ENCODE data around the gene INCENP. TPM values are rescaled to one million over a fixed set of nuclear protein-coding genes. Genes with fewer than 3 reads are reported as not detected.
"Not testable (repeated sequence)": the region's sequence is repeated elsewhere in the genome, so short reads cannot be mapped to it uniquely, and the experiment has no call there.

The INCENP gene
- total RNA-seq (ENCODE audit: unreplicated experiment) = 48.0 TPM
- long read RNA-seq = 0 reads

DNA sequence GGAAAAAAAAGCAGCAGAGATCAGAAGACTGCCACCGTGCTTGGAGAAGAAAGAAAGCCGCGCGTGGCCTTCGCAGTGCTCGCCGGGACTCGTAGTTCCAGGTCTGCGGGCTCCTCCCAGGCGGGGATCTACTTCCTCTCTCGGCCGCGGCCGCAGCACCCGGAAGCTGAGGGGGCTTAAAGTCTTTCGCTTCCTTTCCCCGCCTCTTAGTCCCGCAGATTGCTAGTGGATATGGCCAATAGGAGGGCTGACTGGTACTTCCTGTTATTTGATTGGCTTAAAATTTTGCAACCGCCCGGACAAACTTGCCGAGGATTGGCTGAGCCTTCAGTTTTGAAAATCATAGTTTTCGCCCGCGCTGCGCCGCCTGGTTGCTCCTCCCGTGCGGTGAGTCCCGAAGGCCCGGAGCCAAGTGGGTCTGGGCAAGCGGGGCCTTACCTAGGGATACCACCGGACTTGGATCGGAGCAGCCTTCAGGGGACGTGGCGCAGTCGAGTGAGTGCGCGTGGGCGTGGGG lies at the start of gene INCENP:
Gene INCENP (plus strand): TSS at position 343 of the 517 bp plus-strand sequence. CDS start 4,151 bp downstream, outside the sequence.
- TF ChIP-seq, protein P1, sequence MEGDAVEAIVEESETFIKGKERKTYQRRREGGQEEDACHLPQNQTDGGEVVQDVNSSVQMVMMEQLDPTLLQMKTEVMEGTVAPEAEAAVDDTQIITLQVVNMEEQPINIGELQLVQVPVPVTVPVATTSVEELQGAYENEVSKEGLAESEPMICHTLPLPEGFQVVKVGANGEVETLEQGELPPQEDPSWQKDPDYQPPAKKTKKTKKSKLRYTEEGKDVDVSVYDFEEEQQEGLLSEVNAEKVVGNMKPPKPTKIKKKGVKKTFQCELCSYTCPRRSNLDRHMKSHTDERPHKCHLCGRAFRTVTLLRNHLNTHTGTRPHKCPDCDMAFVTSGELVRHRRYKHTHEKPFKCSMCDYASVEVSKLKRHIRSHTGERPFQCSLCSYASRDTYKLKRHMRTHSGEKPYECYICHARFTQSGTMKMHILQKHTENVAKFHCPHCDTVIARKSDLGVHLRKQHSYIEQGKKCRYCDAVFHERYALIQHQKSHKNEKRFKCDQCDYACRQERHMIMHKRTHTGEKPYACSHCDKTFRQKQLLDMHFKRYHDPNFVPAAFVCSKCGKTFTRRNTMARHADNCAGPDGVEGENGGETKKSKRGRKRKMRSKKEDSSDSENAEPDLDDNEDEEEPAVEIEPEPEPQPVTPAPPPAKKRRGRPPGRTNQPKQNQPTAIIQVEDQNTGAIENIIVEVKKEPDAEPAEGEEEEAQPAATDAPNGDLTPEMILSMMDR (IDR thresholded peaks at IDR 0.05; ENCODE audit: partially characterized antibody, unreplicated experiment) = no peak
- peaks cover 2% of the 10 kb centered on the region for H3K9me3 Mint-ChIP-seq (ENCODE audit: unreplicated experiment)
- peak; percentile 93 for DNase-seq

DNA sequence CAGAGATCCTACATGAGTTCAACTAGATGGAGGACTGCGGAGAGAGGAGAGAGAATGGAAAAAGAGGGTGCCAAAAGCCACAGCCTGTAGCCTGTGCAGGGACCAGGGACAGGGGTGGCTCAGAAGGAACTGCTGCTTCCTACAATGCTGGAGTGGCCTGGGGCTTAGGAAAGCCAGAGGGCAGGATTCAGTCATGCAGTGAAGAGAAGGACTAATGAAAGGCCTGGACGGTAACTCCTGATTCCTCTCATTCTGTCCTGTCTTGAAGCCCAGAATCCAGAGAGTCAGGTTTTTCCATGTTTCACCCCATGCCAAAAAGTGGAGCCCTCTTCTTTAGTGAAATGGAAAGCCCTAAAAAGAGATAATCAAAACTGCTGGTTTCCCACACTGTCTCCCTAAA lies 48.4 kb upstream of the INCENP start:
- Mint-ChIP-seq H3K27ac (ENCODE audit: unreplicated experiment) (no peak overlapping the region), H3K4me1 (ENCODE audit: low read depth, unreplicated experiment) (no peaks in the 10 kb centered on the region), H3K36me3 (ENCODE audit: unreplicated experiment) (no peaks in the 10 kb centered on the region), H3K27me3 (ENCODE audit: unreplicated experiment) (peaks cover 1% of the 10 kb centered on the region), H3K9me3 (ENCODE audit: unreplicated experiment) (no peaks in the 10 kb centered on the region), H3K4me3 (ENCODE audit: unreplicated experiment) (no peak overlapping the region)
- TF ChIP-seq, protein P1 (IDR thresholded peaks at IDR 0.05; ENCODE audit: partially characterized antibody, unreplicated experiment) = no peak
- DNase-seq = no peak

More for the DNA sequence above, at the start of gene INCENP:
- H3K27ac Mint-ChIP-seq (ENCODE audit: unreplicated experiment) = peak within 1 kb of the TSS; percentile 93
- H3K27me3 Mint-ChIP-seq (ENCODE audit: unreplicated experiment) = peaks cover 2% of the 10 kb centered on the region
- H3K4me1 Mint-ChIP-seq (ENCODE audit: low read depth, unreplicated experiment) = peaks cover 17% of the 10 kb centered on the region
- peak within 1 kb of the TSS; percentile 97 for H3K4me3 Mint-ChIP-seq (ENCODE audit: unreplicated experiment)
- no peaks in the 10 kb centered on the region for H3K36me3 Mint-ChIP-seq (ENCODE audit: unreplicated experiment)

DNA sequence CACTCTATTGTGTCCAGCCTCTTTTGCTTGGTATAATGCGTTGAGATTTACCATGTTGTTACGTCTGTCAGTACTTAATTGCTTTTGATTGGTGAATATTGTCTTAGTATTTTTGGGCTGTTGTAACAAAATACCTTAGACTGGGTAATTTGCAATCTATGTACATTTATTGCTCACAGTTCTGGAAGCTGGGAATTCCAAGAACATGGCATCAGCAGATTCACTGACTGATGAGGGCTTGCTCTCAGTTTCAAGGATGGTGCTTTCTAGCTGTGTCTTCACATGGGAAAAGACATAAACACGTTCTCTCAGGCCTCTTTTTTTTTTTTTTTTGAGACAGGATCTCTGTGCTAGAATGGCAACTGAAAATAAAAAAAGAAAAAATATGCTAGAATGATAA lies 46.7 kb upstream of the INCENP start:
- Mint-ChIP-seq H3K36me3 (ENCODE audit: unreplicated experiment) (no peaks in the 10 kb centered on the region), H3K27me3 (ENCODE audit: unreplicated experiment) (peaks cover 1% of the 10 kb centered on the region), H3K4me1 (ENCODE audit: low read depth, unreplicated experiment) (no peaks in the 10 kb centered on the region), H3K4me3 (ENCODE audit: unreplicated experiment) (no peak overlapping the region), H3K27ac (ENCODE audit: unreplicated experiment) (no peak overlapping the region), H3K9me3 (ENCODE audit: unreplicated experiment) (no peaks in the 10 kb centered on the region)
- no peak for DNase-seq
- TF ChIP-seq, protein P1 (IDR thresholded peaks at IDR 0.05; ENCODE audit: partially characterized antibody, unreplicated experiment) = no peak

GRCh38 chr11:62081378-62082291 lies 42.2 kb upstream of the INCENP start:
- Mint-ChIP-seq H3K27ac (ENCODE audit: unreplicated experiment) (no peak overlapping the region), H3K9me3 (ENCODE audit: unreplicated experiment) (no peaks in the 10 kb centered on the region), H3K27me3 (ENCODE audit: unreplicated experiment) (peaks cover 2% of the 10 kb centered on the region), H3K36me3 (ENCODE audit: unreplicated experiment) (no peaks in the 10 kb centered on the region), H3K4me1 (ENCODE audit: low read depth, unreplicated experiment) (no peaks in the 10 kb centered on the region), H3K4me3 (ENCODE audit: unreplicated experiment) (no peak overlapping the region)
- TF ChIP-seq, protein P1 (IDR thresholded peaks at IDR 0.05; ENCODE audit: partially characterized antibody, unreplicated experiment) = peak; percentile 86
- peak; percentile 86 for DNase-seq

DNA sequence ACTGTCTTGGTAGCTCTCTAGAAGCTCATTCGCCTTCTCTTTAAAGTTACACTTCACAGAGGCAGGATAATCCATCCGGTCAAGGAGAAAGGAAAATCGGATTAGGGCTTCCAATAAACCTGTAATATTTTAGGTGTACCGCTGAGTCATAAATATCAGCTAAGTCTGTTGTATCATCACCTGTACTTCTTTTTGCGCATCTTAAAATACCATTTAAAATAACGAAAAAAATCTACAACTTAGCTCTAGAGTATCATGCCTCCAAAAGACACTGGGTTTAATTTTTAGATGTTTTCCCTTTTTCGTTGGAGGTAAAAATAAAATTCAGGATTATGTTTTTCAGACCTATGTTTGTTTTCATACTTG lies 41.5 kb upstream of the INCENP start:
- no peak overlapping the region for H3K4me3 Mint-ChIP-seq (ENCODE audit: unreplicated experiment)
- no peak for DNase-seq

DNA sequence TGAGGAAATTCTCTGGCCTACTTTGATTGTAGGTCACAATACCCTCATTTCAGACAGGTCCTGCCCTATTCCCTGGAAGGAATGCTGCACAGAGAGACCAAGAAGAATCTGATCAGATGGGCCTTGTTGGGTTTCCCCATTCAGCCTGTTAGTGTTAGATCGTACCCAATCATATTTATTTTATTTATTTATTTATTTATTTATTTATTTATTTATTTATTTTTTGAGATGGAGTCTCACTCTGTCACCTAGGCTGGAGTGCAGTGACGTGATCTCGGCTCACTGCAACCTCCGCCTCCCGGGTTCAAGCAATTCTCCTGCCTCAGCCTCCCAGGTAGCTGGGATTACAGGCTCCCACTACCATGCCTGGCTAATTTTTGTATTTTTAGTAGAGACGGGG lies 39.0 kb upstream of the INCENP start:
- not testable (repeated sequence) for H3K4me3 Mint-ChIP-seq (ENCODE audit: unreplicated experiment)

More for the DNA sequence above, 41.5 kb upstream of the INCENP start:
- H3K27ac Mint-ChIP-seq (ENCODE audit: unreplicated experiment) = no peak overlapping the region
- peaks cover 2% of the 10 kb centered on the region for H3K27me3 Mint-ChIP-seq (ENCODE audit: unreplicated experiment)
- TF ChIP-seq, protein P1 (IDR thresholded peaks at IDR 0.05; ENCODE audit: partially characterized antibody, unreplicated experiment) = no peak
- no peaks in the 10 kb centered on the region for H3K9me3 Mint-ChIP-seq (ENCODE audit: unreplicated experiment)
- H3K4me1 Mint-ChIP-seq (ENCODE audit: low read depth, unreplicated experiment) = no peaks in the 10 kb centered on the region
- H3K36me3 Mint-ChIP-seq (ENCODE audit: unreplicated experiment) = no peaks in the 10 kb centered on the region

More for the DNA sequence above, 39.0 kb upstream of the INCENP start:
- DNase-seq; H3K27me3 Mint-ChIP-seq (ENCODE audit: unreplicated experiment); H3K27ac Mint-ChIP-seq (ENCODE audit: unreplicated experiment); H3K9me3 Mint-ChIP-seq (ENCODE audit: unreplicated experiment); H3K36me3 Mint-ChIP-seq (ENCODE audit: unreplicated experiment); H3K4me1 Mint-ChIP-seq (ENCODE audit: low read depth, unreplicated experiment): not testable (repeated sequence)

Measured in glutamatergic neuron (in vitro differentiated cells).